HG03066 (cell line): ENCODE data around the gene GNB5.

ENCODE experiments used
- ATAC-seq: cut with Tn5 transposase; IDR thresholded peaks from one replicate; pipeline ENCODE4 v1.9.1; 2021; ENCODE audit warnings: low read depth; ENCODE audit not compliant: unreplicated experiment

GNB5 gene

DNA sequence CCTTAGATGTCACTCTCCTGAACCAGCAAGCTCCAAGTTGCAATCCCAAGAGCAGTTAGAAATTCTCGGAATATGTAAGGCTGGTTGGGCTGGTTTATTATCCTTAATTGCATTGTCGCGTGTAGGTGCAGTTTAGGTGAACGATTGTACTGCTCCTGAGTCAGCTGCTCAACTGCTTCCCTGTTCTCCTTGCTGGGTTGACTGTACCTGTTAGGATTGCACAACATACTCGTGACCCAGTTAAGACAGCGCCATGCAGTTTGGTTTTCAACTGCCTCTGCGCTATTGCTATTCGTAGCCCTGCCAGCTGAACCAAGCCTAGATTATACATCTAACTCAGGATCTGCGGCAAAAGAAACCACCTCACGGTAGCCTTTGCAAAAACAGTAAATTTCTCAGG, 119.6 kb downstream of the GNB5 start:
- ATAC-seq, result no peak

DNA sequence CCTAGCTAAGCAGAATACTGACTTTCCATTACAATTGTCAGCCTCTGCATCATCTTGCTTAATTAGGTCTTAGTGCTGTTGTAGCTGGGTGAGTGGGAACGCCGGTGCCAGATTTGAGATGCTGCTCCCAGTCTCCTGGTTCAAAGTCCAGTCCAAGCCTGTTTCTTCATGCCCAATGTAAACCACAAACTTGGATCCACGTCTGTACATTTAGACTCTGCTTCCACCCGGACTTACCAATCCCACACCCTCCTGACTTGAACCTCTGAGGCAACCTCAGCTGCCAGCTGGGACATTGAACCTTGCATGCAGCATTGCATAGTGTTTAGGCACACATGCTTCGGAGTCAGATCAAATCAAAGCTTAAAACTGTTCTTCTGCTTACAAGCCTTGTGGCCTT, 121.6 kb downstream of the GNB5 start:
- ATAC-seq, result no peak

DNA sequence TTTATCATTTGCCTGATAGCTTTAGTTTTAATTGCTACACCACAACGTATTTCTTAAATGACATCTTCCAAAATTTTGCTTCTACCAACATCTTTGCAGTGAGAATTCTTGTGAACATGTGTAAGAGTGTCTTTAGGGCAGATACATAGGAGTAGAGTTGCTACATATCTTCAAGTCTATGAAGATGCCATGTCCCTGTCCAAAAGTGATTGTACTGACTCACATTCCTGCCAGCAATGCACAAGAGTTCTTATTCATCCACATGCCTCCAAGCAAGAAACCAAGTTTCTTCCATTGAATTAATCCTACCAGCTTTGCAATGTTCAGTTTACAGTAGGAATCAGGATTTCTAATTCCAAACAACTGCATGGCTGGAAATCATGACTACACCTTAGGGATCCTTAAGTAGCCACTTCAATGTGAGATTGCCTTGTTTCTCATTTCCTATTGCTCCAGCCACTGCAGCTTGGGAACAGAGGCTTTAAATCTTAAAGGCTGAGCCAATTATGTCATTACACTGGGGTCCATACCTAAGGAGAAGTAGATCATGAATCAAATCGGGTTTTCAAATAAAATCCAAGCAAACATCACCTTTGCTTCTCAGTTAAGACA, 123.1 kb downstream of the GNB5 start:
- no peak for ATAC-seq

DNA sequence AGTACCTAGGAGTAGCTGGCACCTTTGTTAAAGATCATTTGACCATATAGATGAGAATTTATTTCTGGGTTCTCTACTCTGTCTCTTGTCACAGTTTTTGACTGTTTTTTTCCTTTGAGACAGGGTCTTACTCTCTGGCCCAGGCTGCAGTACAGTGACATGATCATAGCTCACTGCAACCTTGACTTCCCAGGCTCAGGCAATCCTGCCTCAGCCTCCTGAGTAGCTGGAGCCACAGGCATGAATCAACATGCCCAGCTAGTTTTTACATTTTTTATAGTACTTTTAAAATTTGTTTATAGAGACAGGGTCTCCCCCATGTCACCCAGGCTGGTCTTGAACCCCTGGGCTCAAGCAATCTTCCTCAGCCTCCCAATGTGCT, 123.7 kb downstream of the GNB5 start:
- no peak for ATAC-seq

DNA sequence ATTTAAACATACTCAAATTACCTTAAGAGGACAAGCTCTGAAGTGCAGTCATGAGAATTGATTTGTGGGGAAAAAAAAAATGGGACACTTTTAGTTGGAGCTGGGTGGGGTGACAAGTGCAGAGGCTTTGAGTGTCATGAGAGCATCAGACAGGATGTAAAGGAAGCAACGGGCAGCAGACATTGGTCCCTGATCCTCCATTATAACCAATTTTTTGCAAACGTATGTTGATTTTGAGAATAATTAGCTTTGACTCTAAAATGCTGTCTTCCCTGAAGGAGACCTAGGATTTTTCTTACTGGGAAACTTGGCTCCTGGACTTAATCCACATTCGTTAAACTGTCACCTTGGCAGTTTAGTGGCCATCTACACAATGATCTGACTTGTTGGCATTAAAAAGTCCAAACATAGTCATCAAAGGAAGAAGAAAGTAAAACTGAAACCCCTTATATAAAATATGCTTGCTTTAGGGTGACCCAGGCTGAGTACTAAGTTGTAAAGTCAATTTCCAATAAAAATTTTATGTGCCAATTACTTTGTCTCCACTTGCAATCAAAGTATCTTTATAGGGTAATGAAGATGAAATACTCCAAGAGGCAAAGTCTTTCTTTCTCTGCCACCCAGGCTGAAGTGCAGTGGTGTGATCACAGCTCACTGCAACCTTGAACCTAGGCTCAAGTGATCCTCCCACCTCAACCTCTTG, 124.2 kb downstream of the GNB5 start:
- no peak for ATAC-seq
